Epithelial cell of esophagus (primary cell): ENCODE data around the gene IRX2.

Source experiments
- DNase-seq: peaks from one replicate; pipeline ENCODE4 v3.0.0; 2010; ENCODE audit warnings: low read depth
- H3K4me3 ChIP-seq: 2 replicates; pipeline ENCODE4 v1.5.1; 2011; ENCODE audit warnings: mild to moderate bottlenecking, low read length, control low read depth
- TF ChIP-seq, protein P1 (sequence below): IDR thresholded peaks from 2 replicates; pipeline ENCODE4 v1.5.1; 2011; ENCODE audit warnings: low read depth, mild to moderate bottlenecking, low read length, control low read depth, inconsistent platforms; ENCODE audit not compliant: insufficient read depth; ENCODE audit errors: missing control alignments

IRX2 gene

GRCh38 chr5:2708132-2708531 lies 43.3 kb downstream of the IRX2 start:
- TF ChIP-seq, protein P1, sequence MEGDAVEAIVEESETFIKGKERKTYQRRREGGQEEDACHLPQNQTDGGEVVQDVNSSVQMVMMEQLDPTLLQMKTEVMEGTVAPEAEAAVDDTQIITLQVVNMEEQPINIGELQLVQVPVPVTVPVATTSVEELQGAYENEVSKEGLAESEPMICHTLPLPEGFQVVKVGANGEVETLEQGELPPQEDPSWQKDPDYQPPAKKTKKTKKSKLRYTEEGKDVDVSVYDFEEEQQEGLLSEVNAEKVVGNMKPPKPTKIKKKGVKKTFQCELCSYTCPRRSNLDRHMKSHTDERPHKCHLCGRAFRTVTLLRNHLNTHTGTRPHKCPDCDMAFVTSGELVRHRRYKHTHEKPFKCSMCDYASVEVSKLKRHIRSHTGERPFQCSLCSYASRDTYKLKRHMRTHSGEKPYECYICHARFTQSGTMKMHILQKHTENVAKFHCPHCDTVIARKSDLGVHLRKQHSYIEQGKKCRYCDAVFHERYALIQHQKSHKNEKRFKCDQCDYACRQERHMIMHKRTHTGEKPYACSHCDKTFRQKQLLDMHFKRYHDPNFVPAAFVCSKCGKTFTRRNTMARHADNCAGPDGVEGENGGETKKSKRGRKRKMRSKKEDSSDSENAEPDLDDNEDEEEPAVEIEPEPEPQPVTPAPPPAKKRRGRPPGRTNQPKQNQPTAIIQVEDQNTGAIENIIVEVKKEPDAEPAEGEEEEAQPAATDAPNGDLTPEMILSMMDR: no peak
- DNase-seq: no peak
- no peak overlapping the region for H3K4me3 ChIP-seq

- DNase-seq: no peak
- H3K4me3 ChIP-seq: no peak overlapping the region
- TF ChIP-seq, protein P1: no peak
Measured at GRCh38 chr5:2705861-2706260, 45.6 kb downstream of the IRX2 start.

- TF ChIP-seq, protein P1: no peak
- DNase-seq: no peak
- no peak overlapping the region for H3K4me3 ChIP-seq
Measured at GRCh38 chr5:2704806-2705645, 46.5 kb downstream of the IRX2 start.

DNA sequence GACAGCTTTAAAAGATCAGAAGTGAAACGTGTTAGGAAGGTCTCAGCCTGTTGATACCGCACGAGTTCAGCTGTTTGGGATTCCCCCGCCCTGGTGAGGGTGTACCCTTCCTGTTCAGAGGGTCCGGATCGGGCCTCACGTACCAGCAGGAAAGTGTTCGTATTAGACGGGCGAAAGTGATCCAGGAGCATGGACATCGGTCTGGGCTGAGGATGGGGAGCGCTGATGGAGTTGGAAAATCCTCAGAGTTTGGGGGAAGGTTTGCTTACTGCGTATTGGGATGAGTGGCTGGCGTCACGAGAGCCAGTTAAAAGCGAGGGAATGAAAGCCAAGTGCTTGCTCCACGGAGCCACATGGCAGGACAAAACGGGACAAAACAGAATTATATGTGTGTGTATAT lies 47.4 kb downstream of the IRX2 start:
- no peak for DNase-seq
- TF ChIP-seq, protein P1: no peak

DNA sequence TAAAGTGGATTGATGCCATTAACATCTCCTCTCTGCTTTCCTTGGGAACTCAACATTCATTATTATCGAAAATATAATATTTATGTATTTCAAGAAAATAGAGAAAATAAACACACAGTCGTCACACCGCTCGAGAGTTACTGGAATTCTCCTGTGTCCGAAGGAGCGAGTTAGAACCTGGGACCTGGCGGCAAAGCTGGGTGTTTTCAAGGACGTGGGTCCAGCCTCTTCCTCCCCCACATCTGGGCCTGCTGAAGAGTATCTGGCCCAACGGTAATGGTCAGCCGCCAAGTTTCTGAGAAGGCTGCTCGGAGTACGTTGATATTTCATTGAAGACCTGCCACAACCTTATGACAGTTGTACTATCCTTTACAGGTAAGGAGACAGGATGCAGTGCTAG lies 47.9 kb downstream of the IRX2 start:
- H3K4me3 ChIP-seq: no peak overlapping the region
- TF ChIP-seq, protein P1: no peak
- DNase-seq: no peak

More for the DNA sequence above, 47.4 kb downstream of the IRX2 start:
- H3K4me3 ChIP-seq: no peak overlapping the region

DNA sequence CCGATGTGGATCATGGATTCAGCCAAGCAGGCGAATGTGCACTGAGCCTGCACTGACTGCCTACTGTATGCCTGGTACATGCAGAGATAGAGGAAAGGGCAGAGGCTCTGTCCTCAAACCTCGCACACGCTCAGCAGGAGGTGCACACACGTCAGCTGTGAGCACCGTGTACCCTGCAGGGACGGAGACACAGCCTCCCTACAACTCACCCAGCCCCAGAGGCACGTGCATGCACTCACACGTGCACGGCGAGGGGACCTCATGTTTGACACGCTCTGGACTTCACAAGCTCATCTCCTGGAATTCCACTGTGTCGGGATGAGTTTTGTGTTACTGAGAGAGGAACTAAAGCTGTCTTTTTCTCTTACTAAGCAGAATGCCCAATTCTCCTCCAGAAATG lies 48.4 kb downstream of the IRX2 start:
- no peak for DNase-seq
- TF ChIP-seq, protein P1: no peak
- H3K4me3 ChIP-seq: no peak overlapping the region

GRCh38 chr5:2702096-2702879 lies 49.2 kb downstream of the IRX2 start:
- H3K4me3 ChIP-seq: no peak overlapping the region
- no peak for DNase-seq
- TF ChIP-seq, protein P1: no peak
